Esophagus muscularis mucosa (tissue), 4 donors: Measurements from ENCODE around the gene SIGLEC1. TPM values are rescaled to one million over a fixed set of nuclear protein-coding genes. Genes with fewer than 3 reads are reported as not detected.
A peak's percentile ranks its signal among the peaks of the same experiment; 100 is the strongest.

Source experiments
- DNase-seq: peaks from one replicate; pipeline ENCODE4 v3.0.0-alpha.2; 2017; ENCODE audit errors: extremely low spot score
- H3K27ac ChIP-seq, 4 donors: fragments of 200-600 bp; sonication (generic); replicated peaks in 1 of 4; 1 replicate in 3 of 4; 2 replicates in 1 of 4; pipeline ENCODE4 v1.5.1; 2016 to 2019; ENCODE audit warnings: mild to moderate bottlenecking in 1 of 4
- H3K27me3 ChIP-seq, 4 donors: fragments of 200-600 bp; sonication (generic); one replicate each; pipeline versions ENCODE4 v1.5.1 to v1.6.0; 2016 to 2019
- H3K36me3 ChIP-seq, 4 donors: fragments of 200-600 bp; sonication (generic); one replicate each; pipeline ENCODE4 v1.5.1; 2016 to 2019
- H3K4me1 ChIP-seq, 4 donors: fragments of 200-600 bp; sonication (generic); one replicate each; pipeline ENCODE4 v1.5.1; 2016 to 2019
- H3K4me3 ChIP-seq, 4 donors: fragments of 200-600 bp; sonication (generic); 1 replicate in 2 of 4; 2 replicates in 2 of 4; pipeline ENCODE4 v1.5.1; 2016 to 2019; ENCODE audit warnings: mild to moderate bottlenecking in 4 of 4, moderate library complexity in 1 of 4
- H3K9me3 ChIP-seq, 4 donors: fragments of 200-600 bp; sonication (generic); 1 replicate in 3 of 4; 2 replicates in 1 of 4; pipeline ENCODE4 v1.5.1; 2016 to 2019
- CTCF ChIP-seq, 3 experiments: fragments of 200-600 bp in 2 of 3; fragments of 450-650 bp in 1 of 3; sonication (generic) in 2 of 3; IDR thresholded peaks; one replicate each; pipeline ENCODE4 v1.5.1; 2017 to 2019; ENCODE audit warnings: antibody characterized with exemption in 3 of 3, mild to moderate bottlenecking in 2 of 3, moderate library complexity in 1 of 3
- EP300 ChIP-seq: sonication (generic); formaldehyde crosslinking; IDR thresholded peaks from one replicate; pipeline ENCODE4 v1.6.1; 2017; ENCODE audit warnings: antibody characterized with exemption
- POLR2A ChIP-seq: fragments of 450-650 bp; IDR thresholded peaks from one replicate; pipeline ENCODE4 v1.6.1; 2017; ENCODE audit warnings: antibody characterized with exemption, moderate library complexity, mild to moderate bottlenecking, low read depth
- POLR2AphosphoS5 ChIP-seq, 2 donors: sonication (generic); formaldehyde crosslinking; IDR thresholded peaks; one replicate each; pipeline ENCODE4 v1.6.1; 2017; ENCODE audit warnings: antibody characterized with exemption in 2 of 2
- WGBS: methylation state at CpG from one replicate; pipeline ENCODE4 v1.1.5; 2018; 5-methylcytosine and 5-hydroxymethylcytosine counted together
- intact Hi-C: fragments of 100-400 bp; cut with DNase I; formaldehyde crosslinking; loops from one replicate; pipeline ENCODE4 v1.15.1; 2023
- total RNA-seq, 4 donors: library from RNA; depleted of rRNA; stranded (reverse); fragments of >200 nt; gene quantifications; one replicate each; pipeline versions ENCODE4 v1.1.0 to v1.2.1, GENCODE V29; 2016

Gene SIGLEC1
- total RNA-seq, 4 donors from 2014 or later, result 13.1 to 18.7 (median 13.8) TPM

DNA sequence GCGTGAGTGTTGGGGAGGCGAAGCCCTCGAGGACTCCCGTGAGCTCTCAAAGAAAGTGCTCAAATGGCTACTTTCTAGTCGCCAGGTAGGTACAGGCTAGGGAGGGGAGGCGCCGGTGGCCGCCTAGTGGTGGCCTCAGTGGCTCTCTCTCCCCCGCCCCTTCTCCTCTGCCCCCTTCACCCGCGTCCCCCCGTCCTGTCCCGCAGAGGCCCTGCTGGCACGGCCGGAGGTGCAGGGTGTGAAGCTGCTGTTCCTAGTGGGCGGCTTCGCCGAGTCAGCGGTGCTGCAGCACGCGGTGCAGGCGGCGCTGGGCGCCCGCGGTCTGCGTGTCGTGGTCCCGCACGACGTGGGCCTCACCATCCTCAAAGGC is 38.9 kb upstream of the SIGLEC1 start:
- H3K4me3 ChIP-seq, result peak overlapping the region; percentile 35 to 47 (median 44)
- H3K36me3 ChIP-seq, result peaks cover 0 to 71% (median 56%) of the 10 kb centered on the region in 4 donors
- H3K27ac ChIP-seq, result no peak overlapping the region
- H3K4me1 ChIP-seq, result peaks cover 31 to 45% (median 35%) of the 10 kb centered on the region in 4 donors
- H3K9me3 ChIP-seq, result no peaks in the 10 kb centered on the region
- WGBS, result 87% methylated on average over 23 of the region's 31 CpGs
- intact Hi-C loops, result no loop called here
- peaks cover 0 to 13% (median 0%) of the 10 kb centered on the region in 4 donors for H3K27me3 ChIP-seq
- TF ChIP-seq EP300 (no peak), POLR2AphosphoS5 (IDR thresholded peaks at IDR 0.05) (no peak), POLR2A (no peak), CTCF (IDR thresholded peaks at IDR 0.05) (no peak)
- no peak for DNase-seq

GRCh38 chr20:3749689-3750531 is 37.5 kb upstream of the SIGLEC1 start:
- peaks cover 0 to 23% (median 0%) of the 10 kb centered on the region in 4 donors for H3K27me3 ChIP-seq
- WGBS, result 66% methylated on average over 19 of the region's 72 CpGs
- no peak overlapping the region for H3K27ac ChIP-seq
- H3K4me3 ChIP-seq, result peak overlapping the region in 3 of 4 donors; percentile 7 to 23 (median 14)
- no peaks in the 10 kb centered on the region for H3K9me3 ChIP-seq
- intact Hi-C loops, result no loop called here
- H3K4me1 ChIP-seq, result peaks cover 31 to 50% (median 37%) of the 10 kb centered on the region in 4 donors
- TF ChIP-seq POLR2AphosphoS5 (IDR thresholded peaks at IDR 0.05) (no peak), CTCF (IDR thresholded peaks at IDR 0.05) (peak; percentile 53 to 69 (median 55)), EP300 (no peak), POLR2A (no peak)
- H3K36me3 ChIP-seq, result peaks cover 0 to 71% (median 52%) of the 10 kb centered on the region in 4 donors
- DNase-seq, result no peak

GRCh38 chr20:3749087-3749688 is 36.8 kb upstream of the SIGLEC1 start:
- Histone ChIP-seq H3K36me3 (peaks cover 0 to 78% (median 47%) of the 10 kb centered on the region in 4 donors), H3K27me3 (peaks cover 0 to 28% (median 0%) of the 10 kb centered on the region in 4 donors), H3K4me1 (peaks cover 37 to 54% (median 42%) of the 10 kb centered on the region in 4 donors), H3K27ac (no peak overlapping the region), H3K4me3 (peak overlapping the region in 1 of 4 donors; percentile 14), H3K9me3 (no peaks in the 10 kb centered on the region)
- intact Hi-C loops, result no loop called here
- 88% methylated on average over 12 of the region's 24 CpGs for WGBS
- no peak for DNase-seq
- TF ChIP-seq EP300 (no peak), CTCF (IDR thresholded peaks at IDR 0.05) (no peak), POLR2AphosphoS5 (IDR thresholded peaks at IDR 0.05) (no peak), POLR2A (no peak)

DNA sequence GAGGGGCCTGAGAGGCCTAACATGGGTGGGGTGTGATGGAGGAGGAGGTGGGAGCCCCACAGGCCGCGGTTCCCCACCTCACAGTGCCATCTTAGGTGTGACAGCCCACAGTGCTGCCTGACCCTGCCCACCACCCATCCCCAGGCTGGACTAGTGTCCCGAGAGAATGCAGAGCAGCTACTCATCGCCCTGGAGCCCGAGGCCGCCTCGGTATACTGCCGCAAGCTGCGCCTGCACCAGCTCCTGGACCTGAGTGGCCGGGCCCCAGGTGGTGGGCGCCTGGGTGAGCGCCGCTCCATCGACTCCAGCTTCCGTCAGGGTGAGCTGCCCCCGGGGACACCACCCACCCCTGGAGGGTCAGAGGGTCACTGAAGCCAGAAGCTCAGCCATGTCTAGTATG is 35.7 kb upstream of the SIGLEC1 start:
- DNase-seq, result no peak
- no peak overlapping the region for H3K4me3 ChIP-seq
- H3K4me1 ChIP-seq, result peaks cover 31 to 44% (median 33%) of the 10 kb centered on the region in 4 donors
- H3K36me3 ChIP-seq, result peaks cover 0 to 90% (median 42%) of the 10 kb centered on the region in 4 donors
- H3K9me3 ChIP-seq, result no peaks in the 10 kb centered on the region
- TF ChIP-seq CTCF (IDR thresholded peaks at IDR 0.05) (no peak), POLR2A (no peak), POLR2AphosphoS5 (IDR thresholded peaks at IDR 0.05) (no peak), EP300 (no peak)
- no peak overlapping the region for H3K27ac ChIP-seq
- intact Hi-C loops, result no loop called here
- 100% methylated on average over 4 of the region's 16 CpGs for WGBS
- peaks cover 0 to 28% (median 0%) of the 10 kb centered on the region in 4 donors for H3K27me3 ChIP-seq
